AML-193 (cell line): Measurements from ENCODE around the gene TRIO.
"Not testable (repeated sequence)": the region's sequence is repeated elsewhere in the genome, so short reads cannot be mapped to it uniquely, and the experiment has no call there.

Experiments used
- DNase-seq, 2 experiments: peaks; one replicate each; lab custom pipeline; 2025; lab: John Stamatoyannopoulos, UW

TRIO gene

DNA sequence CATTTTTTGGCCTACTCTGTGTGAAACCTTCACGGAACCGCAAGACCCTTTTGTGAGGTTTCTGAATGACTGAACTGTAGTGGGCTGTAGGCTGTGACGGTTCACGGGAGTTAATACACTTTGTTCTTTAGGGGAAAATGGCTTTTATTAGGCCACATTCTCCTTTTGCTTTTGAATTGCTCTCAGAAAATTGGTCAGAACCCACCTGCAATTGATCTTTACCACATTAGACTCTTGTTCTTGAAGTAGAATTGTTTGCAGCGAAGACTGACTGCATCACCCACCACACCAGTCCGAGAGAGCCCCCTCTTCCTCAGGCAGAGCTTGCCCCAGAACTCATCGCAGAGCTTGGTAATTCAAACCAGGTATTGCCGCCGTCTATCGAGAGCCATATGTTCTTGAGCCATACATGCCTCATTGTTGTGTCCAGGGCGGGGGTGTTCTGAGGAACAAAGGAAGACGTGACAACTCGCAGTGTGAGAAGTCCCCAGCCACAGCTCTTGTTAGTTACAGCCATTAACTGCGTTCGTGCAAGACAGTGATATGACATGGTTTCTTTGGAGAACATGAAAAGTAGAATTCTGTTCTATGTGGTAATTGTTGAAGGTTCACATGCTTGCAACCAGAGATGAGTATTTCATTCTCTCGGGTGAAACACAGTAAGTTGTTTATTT lies 272.0 kb downstream of the TRIO start:
- DNase-seq, result no peak

DNA sequence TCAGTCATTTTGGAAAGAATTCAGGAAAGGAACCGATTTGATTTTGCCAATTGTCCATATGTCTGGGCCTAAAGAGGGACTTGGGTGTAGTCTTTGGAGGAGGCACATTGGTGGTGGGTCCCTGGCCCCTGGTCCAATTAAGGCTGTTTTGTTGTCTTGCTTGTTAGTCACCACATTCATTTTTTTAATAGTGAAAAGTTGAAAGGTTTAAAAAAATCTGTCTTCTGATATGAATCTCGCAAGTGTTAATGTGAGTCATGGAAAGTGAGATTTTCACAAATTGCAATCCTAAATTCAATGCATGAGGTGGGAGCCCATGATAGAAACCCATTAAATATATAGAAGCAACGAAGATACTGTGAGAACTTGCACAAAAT lies 272.5 kb downstream of the TRIO start:
- DNase-seq, result no peak

DNA sequence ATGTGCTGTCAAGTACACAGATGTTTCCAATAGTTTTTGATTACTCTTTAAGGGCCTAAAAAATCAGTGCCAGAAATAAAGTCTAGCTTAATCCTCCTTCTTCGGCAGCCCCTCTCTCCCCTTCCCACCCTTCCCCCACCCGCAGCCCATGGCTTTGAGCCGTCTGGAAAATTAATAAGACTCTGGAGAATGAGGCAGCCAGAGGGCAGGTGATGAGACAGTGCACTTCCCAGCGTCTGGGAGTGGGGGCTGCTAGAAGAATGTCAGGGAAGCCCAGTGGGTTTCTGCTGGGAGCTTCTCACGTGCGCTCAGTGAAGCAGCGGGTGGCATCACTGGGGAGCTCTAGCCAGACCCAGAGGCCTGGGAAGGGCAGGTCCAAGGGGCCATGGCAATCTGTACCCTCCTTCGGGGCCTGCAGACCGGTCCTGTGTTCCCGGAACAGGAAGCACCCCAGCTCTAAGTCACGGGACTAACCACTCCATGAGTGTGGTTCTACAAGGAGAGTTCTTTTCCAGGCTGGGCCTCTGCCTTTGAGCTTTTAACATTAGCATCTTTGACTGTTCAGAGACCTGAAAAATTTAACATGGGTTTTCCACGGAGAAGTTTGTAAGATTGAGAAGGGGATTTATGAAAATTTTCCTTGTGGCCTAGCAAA lies 273.6 kb downstream of the TRIO start:
- DNase-seq, result no peak

DNA sequence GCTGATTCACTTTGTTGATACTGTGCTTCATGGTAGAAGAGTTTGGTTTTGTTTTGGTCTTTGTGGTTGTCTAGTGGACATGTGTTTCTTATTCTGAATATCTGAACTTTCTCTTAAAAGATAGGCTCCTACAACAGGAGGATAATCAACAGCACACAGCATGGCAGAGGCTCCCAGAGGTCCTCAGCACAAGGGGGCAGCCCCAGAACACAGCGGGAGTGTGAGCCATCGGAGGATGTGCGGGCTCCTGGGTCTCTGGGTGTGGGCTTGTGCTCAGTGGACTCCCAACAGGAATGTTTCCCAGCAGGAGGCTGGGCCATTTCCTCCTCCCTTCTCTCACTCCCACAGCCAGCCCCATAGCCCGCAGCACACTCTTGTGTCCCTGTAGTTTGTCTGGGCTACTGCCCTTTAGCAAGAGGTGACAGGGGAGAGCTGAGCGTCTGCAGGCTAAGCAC lies 274.2 kb downstream of the TRIO start:
- no peak for DNase-seq

DNA sequence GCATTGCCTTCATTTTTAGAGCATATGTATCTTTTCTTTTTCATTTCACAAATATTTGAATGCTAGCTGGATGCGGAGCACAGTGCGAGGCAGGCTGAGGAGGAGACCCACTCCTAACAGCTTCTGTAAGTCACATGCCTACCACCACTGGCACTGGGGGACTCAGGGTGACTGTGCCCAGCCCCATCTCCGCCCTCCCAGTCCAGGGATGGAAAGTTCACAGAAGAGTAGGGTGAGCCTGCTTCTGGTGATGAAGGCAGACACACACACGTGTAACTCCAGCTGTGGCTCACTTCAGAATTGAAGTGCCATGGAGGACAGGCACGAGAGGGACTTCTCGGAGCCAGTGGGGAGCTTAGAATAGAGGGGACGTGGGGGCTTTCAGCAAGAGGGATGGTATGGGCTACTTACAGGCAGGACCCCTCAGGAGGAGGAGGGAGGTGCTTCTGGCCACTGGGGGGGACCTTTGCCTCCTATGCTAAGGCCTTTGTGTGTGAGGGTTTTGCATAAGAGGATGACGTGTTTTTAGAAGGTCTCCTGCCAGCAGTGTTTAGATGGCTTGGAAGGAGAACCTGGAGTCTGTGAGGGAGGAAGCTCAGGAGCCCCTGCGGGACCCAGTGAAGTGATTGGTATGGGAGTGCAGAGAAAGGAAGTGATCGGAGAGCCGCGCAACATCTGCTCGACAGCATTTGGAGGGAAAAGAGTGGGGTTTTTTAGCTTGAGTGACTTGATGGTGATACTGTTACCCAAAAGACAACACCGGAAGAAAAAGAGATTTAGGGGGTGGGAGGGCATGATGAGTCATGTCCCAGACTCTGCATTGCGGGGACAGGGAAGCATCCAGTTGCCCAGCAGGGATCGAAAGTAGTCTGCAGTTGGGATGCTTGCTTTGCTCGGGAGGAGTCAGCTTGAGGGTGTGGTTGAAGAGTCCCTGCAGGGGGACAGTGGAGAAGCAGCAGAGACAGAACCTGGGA lies 274.9 kb downstream of the TRIO start:
- DNase-seq, result no peak

DNA sequence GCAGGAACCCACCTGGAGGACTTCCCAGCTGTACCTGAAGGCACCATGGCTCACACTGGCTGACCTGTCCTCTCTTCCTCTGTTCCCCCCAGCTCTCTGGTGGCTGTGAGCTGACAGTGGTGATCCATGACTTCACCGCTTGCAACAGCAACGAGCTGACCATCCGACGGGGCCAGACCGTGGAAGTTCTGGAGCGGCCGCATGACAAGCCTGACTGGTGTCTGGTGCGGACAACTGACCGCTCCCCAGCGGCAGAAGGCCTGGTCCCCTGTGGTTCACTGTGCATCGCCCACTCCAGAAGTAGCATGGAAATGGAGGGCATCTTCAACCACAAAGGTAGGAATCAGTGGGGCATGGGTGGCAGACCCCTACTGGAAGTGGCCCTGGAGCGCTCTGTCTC lies 276.5 kb downstream of the TRIO start:
- DNase-seq, result no peak

DNA sequence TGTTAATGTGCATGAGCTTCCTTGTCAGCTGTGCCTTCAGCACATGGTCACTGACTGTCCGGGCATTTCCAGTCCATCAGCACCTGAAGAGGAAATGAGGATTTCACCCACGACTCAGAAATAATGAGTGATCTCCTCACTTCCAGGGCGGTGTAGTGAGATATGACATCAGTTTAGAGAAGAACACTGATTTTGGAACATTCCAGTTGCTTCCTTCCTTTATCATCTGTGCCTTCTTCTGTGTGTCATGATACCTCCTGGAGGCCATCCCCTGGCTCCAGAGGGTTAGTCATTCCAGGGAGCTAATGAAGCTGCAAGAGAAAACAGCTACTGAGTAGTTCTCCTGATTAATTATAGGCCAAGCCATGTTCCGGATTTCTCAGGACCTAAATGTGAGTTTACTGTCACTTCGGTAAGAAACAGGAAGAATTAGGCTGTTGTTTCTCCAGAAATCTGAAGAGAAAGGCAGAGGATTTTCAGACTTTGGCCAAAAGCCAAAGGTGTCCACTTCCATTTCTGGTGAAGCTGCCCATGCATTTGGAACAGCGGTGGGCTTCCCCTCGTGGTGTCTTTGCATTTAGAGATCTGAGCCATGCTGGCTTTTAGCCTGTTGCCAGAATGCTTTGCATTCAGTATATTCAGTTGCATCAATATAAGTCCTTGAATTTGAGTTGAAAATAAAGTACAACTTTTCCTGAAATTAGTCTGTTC lies 277.1 kb downstream of the TRIO start:
- DNase-seq, result no peak

- DNase-seq, result no peak
These were observed 278.7 kb downstream of the TRIO start for GRCh38 chr5:14421851-14422250.

DNA sequence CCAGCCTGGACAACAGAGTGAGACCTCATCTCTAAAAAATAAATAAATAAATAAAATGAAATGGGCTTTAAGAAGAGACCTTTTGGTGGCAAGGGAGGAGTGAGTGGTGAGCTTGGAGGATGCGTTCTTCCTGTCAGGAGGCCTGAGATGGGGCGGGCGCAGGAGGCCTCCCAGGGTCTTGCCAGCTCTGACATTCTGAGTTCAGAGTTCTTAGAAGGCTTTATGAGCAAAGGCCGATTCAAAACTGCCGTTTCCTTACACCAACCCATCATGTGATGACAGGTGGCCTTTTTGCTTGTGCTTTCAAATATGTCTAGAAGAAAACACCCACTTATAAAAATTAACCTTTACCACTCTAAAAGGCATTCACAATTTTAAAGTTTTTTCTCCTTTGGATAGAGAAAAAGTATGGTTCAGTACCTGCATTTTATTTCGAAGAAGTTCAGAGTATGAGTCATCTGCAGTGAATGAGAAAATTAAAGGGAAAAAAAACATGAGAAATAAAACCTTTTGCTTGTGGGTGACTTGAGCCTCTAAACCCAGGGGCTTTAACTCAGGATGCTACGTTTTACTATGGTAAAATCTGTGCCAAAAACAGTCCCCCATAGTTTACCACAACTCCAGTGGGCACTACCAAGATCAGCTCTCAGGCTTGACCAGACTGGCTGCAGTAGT lies 281.0 kb downstream of the TRIO start:
- no peak for DNase-seq

DNA sequence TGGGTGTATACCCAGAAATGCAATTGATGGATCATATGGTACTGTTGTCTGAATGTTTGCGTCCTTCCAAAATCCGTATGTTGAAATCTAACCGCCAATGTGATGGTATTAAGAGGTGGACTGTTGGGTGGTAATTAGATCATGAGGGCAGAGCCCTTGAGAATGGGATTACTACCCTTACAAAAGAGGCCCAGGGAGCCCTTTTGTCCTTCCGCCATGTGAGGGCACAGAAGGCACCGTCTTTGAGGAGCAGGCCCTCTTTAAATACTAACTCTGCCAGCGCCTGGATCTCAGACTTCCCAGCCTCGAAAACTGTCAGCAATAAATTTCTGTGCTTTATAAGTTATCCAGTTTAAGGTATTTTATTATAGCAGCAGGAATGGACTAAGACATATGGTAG lies 282.4 kb downstream of the TRIO start:
- DNase-seq, result no peak

GRCh38 chr5:14426521-14426920 lies 283.4 kb downstream of the TRIO start:
- DNase-seq, result no peak

GRCh38 chr5:14428302-14429081 lies 285.4 kb downstream of the TRIO start:
- no peak for DNase-seq

DNA sequence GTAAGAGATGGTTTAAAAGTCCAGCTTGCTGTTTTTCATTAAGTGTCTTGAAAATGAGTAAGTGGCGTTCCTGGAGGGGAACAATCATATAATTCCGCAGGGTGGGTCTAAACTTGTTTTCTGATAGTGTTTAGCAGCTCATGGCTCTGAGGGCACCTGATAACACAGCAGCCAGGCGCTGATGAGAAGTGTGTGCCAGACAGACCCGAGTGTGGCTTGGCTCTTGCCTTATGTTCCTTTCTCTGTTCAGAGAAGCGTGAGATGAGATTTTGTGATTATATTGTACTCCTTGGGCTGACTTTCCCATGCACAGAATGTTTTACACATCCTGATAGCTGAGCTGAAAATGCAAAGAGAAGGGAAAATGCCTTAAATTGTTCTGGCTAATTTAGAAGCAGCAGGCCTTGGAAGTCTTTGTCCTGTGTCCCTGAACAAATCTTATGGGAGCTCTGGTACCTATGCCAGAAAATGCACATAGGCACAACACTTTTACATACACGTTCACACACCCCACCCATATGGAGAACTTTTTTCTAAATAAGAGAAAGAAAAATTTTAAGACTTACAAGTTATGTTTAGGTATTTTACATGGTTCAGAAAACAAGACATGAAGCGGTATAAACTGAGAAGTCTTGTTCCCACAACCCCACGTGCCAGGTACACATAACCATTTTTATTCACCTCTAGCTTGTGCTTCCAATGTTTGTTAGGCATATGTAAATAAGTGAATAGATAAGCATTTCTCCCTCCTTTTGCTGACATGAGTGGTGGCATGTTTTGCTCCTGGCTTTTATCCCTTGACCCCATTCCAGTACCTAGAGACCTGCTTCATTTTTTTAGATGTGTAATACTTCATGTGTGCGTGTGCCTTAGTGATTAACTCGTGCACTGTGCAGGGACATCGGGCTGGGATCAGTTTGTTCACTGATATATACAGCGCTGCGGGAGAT lies 286.2 kb downstream of the TRIO start:
- no peak for DNase-seq

GRCh38 chr5:14431534-14431933 lies 288.4 kb downstream of the TRIO start:
- DNase-seq, result no peak

- no peak for DNase-seq
These were observed 289.9 kb downstream of the TRIO start for GRCh38 chr5:14432931-14433589.

DNA sequence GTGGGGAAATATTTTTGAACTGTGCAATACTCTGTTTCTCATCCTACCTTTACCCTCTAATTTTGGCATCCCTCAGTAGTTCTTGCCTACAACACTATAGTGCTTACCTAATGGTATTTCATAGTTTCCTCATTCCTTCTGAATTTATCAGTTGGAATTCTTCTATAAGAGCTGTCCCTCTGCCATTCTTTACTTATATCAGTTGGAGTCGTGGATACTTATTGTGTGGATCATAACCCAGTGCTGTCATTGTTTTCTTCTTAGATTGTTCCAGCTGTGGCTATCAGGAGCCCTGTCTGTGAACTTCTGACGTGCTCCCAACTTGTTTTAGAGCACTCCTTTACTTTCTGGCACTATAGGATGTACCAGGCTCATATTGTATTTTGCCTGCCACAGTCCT lies 292.3 kb downstream of the TRIO start:
- DNase-seq, result no peak

DNA sequence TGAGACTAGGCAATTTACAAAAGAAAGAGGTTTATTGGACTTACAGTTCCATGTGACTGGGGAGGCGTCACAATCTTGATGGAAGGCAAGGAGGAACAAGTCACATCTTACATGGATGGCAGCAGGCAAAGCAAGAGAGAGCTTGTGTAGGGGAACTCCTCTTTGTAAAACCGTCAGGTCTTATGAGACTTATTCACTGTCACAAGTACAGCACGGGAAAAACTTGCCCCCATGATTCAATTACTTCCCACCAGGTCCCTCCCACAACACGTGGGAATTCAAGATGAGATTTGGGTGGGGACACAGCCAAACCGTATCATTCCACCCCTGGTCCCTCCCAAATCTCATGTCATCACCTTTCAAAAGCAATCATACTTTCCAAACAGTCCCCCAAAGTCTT lies 293.0 kb downstream of the TRIO start:
- DNase-seq, result not testable (repeated sequence)

DNA sequence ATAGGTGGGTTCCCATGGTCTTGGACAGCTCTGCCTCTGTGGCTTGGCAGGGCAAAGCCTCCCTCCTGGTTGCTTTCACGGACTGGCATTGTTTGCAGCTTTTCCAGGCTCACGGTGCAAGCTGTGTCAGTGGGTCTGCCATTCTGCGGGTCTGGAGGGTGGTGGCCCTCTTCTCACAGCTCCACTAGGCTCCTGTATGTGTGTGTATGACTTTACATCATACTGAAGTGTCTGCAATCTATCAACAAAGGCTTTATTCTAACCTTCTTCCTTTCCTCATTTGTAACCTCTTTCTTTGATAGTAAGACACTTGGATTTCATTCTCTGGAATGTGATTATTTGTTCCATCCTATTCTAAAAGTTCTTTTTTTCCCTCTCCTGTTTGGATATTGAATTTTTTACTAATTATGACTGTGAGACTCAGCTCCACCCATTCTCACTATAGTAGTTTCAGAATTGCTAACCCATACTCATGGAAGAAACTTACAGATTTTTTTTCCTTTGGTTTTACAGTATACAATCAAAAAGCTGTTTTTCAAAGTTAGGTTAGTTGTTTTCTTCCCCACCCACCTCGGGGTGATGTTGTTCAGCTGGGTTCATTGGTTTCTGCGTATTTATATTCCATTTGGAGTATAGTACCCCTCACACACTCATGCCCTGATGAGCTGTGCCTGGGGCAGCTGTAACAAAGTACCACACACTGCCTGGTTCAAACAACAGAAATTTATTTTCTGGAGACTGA lies 293.8 kb downstream of the TRIO start:
- DNase-seq, result no peak
